SK-N-SH (cell line): ENCODE measurements around the gene NUDT12. TPM values are rescaled to one million over a fixed set of nuclear protein-coding genes. Genes with fewer than 3 reads are reported as not detected.

Source experiments
- CTCF ChIA-PET: fragments of 300-600, 350-600 bp; formaldehyde crosslinking; extraction: SDS; loops from one replicate; lab custom pipeline; 2021; lab: Yijun Ruan, JAX
- POLR2A ChIA-PET: fragments of 350-600 bp; sonication (Branson Sonifier 250); formaldehyde crosslinking; extraction: SDS; loops from one replicate; lab custom pipeline; 2020; ENCODE audit warnings: antibody characterized with exemption, inconsistent platforms; lab: Yijun Ruan, JAX
- DNase-seq: peaks from one replicate; pipeline ENCODE4 v3.0.0; 2012
- H2AFZ ChIP-seq: fragments of 200-600 bp; sonication (generic); 2 replicates; pipeline ENCODE4 v1.8.1; 2016; ENCODE audit warnings: antibody characterized with exemption, mild to moderate bottlenecking, low read depth
- H3F3A ChIP-seq: fragments of 200-600 bp; sonication (generic); replicated peaks from 2 replicates; pipeline ENCODE3; 2016; ENCODE audit warnings: antibody characterized with exemption, mild to moderate bottlenecking; ENCODE audit not compliant: insufficient read depth
- H3K27ac ChIP-seq, 2 experiments: fragments of 200-500 bp in 1 of 2; fragments of 200-600 bp in 1 of 2; sonication (Bioruptor generic) in 1 of 2; sonication (generic), shearing (Covaris generic) in 1 of 2; 2 replicates each; pipeline versions ENCODE4 v1.5.1 to v1.6.1; 2014 to 2016; ENCODE audit warnings: low read depth in 2 of 2, inconsistent platforms in 1 of 2, low read length in 1 of 2, mild to moderate bottlenecking in 1 of 2, mixed read lengths in 1 of 2
- H3K27me3 ChIP-seq: fragments of 200-600 bp; sonication (generic), shearing (Covaris generic); 2 replicates; pipeline ENCODE4 v1.6.1; 2016; ENCODE audit warnings: mixed run types; ENCODE audit not compliant: insufficient read depth
- H3K36me3 ChIP-seq, 2 experiments: fragments of 200-500 bp in 1 of 2; fragments of 200-600 bp in 1 of 2; sonication (Bioruptor generic) in 1 of 2; sonication (generic) in 1 of 2; replicated peaks in 1 of 2; 2 replicates each; pipeline versions ENCODE3 to v1.5.1; 2014 to 2016; ENCODE audit warnings: low read length in 1 of 2, mild to moderate bottlenecking in 1 of 2; ENCODE audit not compliant: insufficient read depth in 2 of 2, control insufficient read depth in 1 of 2
- H3K4me1 ChIP-seq, 2 experiments: fragments of 200-500 bp in 1 of 2; fragments of 200-600 bp in 1 of 2; sonication (Bioruptor generic) in 1 of 2; sonication (generic), shearing (Covaris generic) in 1 of 2; 2 replicates each; pipeline versions ENCODE4 v1.5.1 to v1.6.1; 2014 to 2016; ENCODE audit warnings: low read depth in 1 of 2, low read length in 1 of 2, mixed run types in 1 of 2; ENCODE audit not compliant: insufficient read depth in 2 of 2, control insufficient read depth in 1 of 2
- H3K4me2 ChIP-seq: fragments of 200-600 bp; sonication (generic), shearing (Covaris generic); 2 replicates; pipeline ENCODE4 v1.6.1; 2017; ENCODE audit warnings: mixed run types
- H3K4me3 ChIP-seq, 2 experiments: fragments of 200-500 bp in 1 of 2; fragments of 200-600 bp in 1 of 2; sonication (Bioruptor generic) in 1 of 2; sonication (generic), shearing (Covaris generic) in 1 of 2; 2 replicates each; pipeline versions ENCODE4 v1.5.1 to v1.8.1; 2014 to 2016; ENCODE audit warnings: low read depth in 2 of 2, inconsistent platforms in 1 of 2, low read length in 1 of 2, mild to moderate bottlenecking in 1 of 2, mixed read lengths in 1 of 2, moderate library complexity in 1 of 2
- H3K79me2 ChIP-seq: fragments of 200-600 bp; sonication (generic); 2 replicates; pipeline ENCODE4 v1.8.1; 2017; ENCODE audit warnings: mild to moderate bottlenecking; ENCODE audit not compliant: insufficient read depth
- H3K9ac ChIP-seq: fragments of 200-600 bp; sonication (generic); 2 replicates; pipeline ENCODE4 v1.6.1; 2017; ENCODE audit warnings: mixed run types
- H3K9me2 ChIP-seq: fragments of 200-600 bp; sonication (generic); 2 replicates; pipeline ENCODE4 v1.6.1; 2017; ENCODE audit warnings: mixed run types
- H3K9me3 ChIP-seq: fragments of 200-600 bp; sonication (generic); 2 replicates; pipeline ENCODE4 v1.6.1; 2017; ENCODE audit warnings: mixed run types, mild to moderate bottlenecking, moderate library complexity
- H4K20me1 ChIP-seq: fragments of 200-600 bp; sonication (generic); 2 replicates; pipeline ENCODE4 v1.6.1; 2017; ENCODE audit warnings: mild to moderate bottlenecking, mixed run types; ENCODE audit not compliant: insufficient read depth
- CHD2 ChIP-seq: fragments of 150-350 bp; IDR thresholded peaks from 2 replicates; pipeline ENCODE4 v1.6.1; 2018; ENCODE audit warnings: low read length; ENCODE audit not compliant: partially characterized antibody
- ELF1 ChIP-seq: IDR thresholded peaks from 2 replicates; pipeline ENCODE4 v1.4.0; 2012
- EP300 ChIP-seq, 2 experiments: IDR thresholded peaks; 2 replicates each; pipeline versions ENCODE4 v1.4.0 to v1.6.1; 2012; ENCODE audit warnings: borderline replicate concordance in 1 of 2, low read depth in 1 of 2, low read length in 1 of 2
- FOSL2 ChIP-seq: IDR thresholded peaks from 2 replicates; pipeline ENCODE4 v1.4.0; 2012; ENCODE audit warnings: low read depth, mild to moderate bottlenecking, moderate library complexity, borderline replicate concordance
- GABPA ChIP-seq: IDR thresholded peaks from 2 replicates; pipeline ENCODE4 v1.4.0; 2012; ENCODE audit warnings: low read depth, mild to moderate bottlenecking
- GATA2 ChIP-seq: sonication (generic); formaldehyde crosslinking; IDR thresholded peaks from 2 replicates; pipeline ENCODE4 v1.5.0; 2020; ENCODE audit warnings: mild to moderate bottlenecking, missing genetic modification reagents
- MEF2A ChIP-seq: IDR thresholded peaks from 2 replicates; pipeline ENCODE4 v1.4.0; 2012; ENCODE audit warnings: low read depth, borderline replicate concordance
- NFIC ChIP-seq: IDR thresholded peaks from 2 replicates; pipeline ENCODE4 v1.4.0; 2012; ENCODE audit warnings: borderline replicate concordance
- NRF1 ChIP-seq: IDR thresholded peaks from 2 replicates; pipeline ENCODE4 v1.6.1; 2012; ENCODE audit warnings: low read depth, mild to moderate bottlenecking, low read length
- POLR2AphosphoS5 ChIP-seq: IDR thresholded peaks from 2 replicates; pipeline ENCODE4 v1.6.1; 2012; ENCODE audit warnings: low read depth, low read length
- RCOR1 ChIP-seq: fragments of 150-350 bp; IDR thresholded peaks from 2 replicates; pipeline ENCODE4 v1.6.1; 2017; ENCODE audit warnings: antibody characterized with exemption, low read length
- RFX5 ChIP-seq: IDR thresholded peaks from 2 replicates; pipeline ENCODE4 v1.6.1; 2012; ENCODE audit warnings: mild to moderate bottlenecking, improper control_type of control experiment, low read length
- RXRA ChIP-seq: IDR thresholded peaks from 2 replicates; pipeline ENCODE4 v1.4.0; 2012; ENCODE audit warnings: low read depth, mild to moderate bottlenecking, borderline replicate concordance
- SIN3A ChIP-seq: IDR thresholded peaks from 2 replicates; pipeline ENCODE4 v1.6.1; 2012; ENCODE audit warnings: low read depth, mild to moderate bottlenecking, low read length, moderate library complexity, borderline replicate concordance
- TAF1 ChIP-seq: IDR thresholded peaks from 2 replicates; pipeline ENCODE4 v1.6.1; 2012; ENCODE audit warnings: low read depth, mild to moderate bottlenecking, low read length, moderate library complexity, borderline replicate concordance
- TCF12 ChIP-seq: IDR thresholded peaks from 2 replicates; pipeline ENCODE4 v1.4.0; 2012
- WGBS: methylation state at CpG from one replicate; pipeline ENCODE4 v1.1.6; 2017; ENCODE audit warnings: low lambda C conversion rate; 5-methylcytosine and 5-hydroxymethylcytosine counted together
- polyA plus RNA-seq, 3 experiments: library from polyadenylated mRNA; depleted of rRNA; stranded (reverse); fragments of >200 nt; gene quantifications; 2 replicates each; pipeline ENCODE4 v1.2.3, GENCODE V29; 2012
- TF ChIP-seq, protein P1 (sequence below): IDR thresholded peaks from 2 replicates; pipeline ENCODE4 v1.4.0; 2012; ENCODE audit warnings: low read depth, borderline replicate concordance
- TF ChIP-seq, protein P2 (sequence below): IDR thresholded peaks from 2 replicates; pipeline ENCODE4 v1.6.1; 2012; ENCODE audit warnings: mild to moderate bottlenecking, low read depth, low read length, moderate library complexity
- TF ChIP-seq, protein P3 (sequence below): IDR thresholded peaks from 2 replicates; pipeline ENCODE4 v1.4.0; 2012; ENCODE audit warnings: low read depth, borderline replicate concordance
- TF ChIP-seq, protein P4 (sequence below): IDR thresholded peaks from 2 replicates; pipeline ENCODE4 v1.4.0; 2012; ENCODE audit warnings: low read depth

Gene NUDT12
- polyA plus RNA-seq, 1 of the 3 experiments (the other 2 are of a cell fraction): 4.9 TPM

DNA sequence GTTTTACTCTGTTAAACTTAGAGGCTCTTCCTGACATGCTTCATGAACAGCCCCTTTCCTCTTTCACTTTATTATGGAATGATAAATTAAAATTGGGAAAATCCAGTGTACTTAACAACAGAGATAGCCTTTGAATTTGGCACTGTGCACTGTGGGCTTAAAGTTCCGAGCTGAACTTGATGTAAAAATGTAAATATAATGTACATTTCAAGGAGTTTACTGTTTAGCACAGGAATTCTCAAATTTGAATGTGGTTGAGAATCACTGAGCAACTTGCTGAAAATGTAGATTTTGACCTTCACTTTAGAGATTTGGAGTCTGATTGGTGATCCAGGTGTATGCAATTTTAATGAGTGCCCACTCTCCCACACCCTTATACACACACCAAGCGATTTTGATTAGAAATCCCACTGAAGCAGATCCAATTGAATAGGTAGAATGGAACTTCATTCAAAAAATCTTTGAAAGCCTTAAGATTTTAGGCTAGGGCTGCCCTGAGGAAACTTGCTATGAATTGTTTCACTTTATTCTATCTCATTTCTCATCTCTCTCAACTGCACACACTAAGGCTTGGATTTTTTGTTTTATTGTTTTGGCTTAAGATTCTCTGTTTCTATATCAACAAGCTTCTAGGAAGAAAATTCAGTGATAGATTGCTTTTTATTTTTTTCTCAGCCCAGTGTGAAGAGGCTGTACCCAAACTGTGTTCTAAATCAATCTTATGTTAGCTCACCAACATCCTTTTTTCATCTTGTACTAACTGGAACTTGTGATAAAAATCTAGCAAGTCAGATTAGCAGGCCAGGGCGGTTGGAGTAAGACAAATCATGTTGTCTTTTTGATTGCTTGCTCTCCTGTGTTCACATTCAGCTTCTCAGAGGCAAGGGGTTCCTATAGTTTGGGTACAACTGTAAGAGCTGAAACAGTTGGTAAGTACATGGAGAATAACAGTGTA, 22.9 kb downstream of the NUDT12 start:
- Histone ChIP-seq H3K9me3 (no peaks in the 10 kb centered on the region), H3K27me3 (no peaks in the 10 kb centered on the region), H4K20me1 (no peaks in the 10 kb centered on the region), H3K27ac (no peak overlapping the region), H2AFZ (no peak overlapping the region; the same call in 1 of the 2 replicates), H3K9ac (no peak overlapping the region), H3F3A (no peaks in the 10 kb centered on the region), H3K4me3 (no peak overlapping the region), H3K9me2 (no peaks in the 10 kb centered on the region), H3K4me1 (no peaks in the 10 kb centered on the region; a peak in 1 of 4 replicates), H3K36me3 (no peaks in the 10 kb centered on the region), H3K79me2 (no peaks in the 10 kb centered on the region), H3K4me2 (no peak overlapping the region)
- DNase-seq: no peak
- ChIA-PET CTCF (no interaction called here), POLR2A (no interaction called here)
- WGBS: 72% methylated on average over 3 of the region's 3 CpGs
- TF ChIP-seq NFIC: no peak
- TF ChIP-seq RFX5: no peak
- no peak for TF ChIP-seq MEF2A
- no peak for TF ChIP-seq CHD2
- no peak for TF ChIP-seq GABPA
- no peak for TF ChIP-seq SIN3A
- TF ChIP-seq RXRA: no peak

DNA sequence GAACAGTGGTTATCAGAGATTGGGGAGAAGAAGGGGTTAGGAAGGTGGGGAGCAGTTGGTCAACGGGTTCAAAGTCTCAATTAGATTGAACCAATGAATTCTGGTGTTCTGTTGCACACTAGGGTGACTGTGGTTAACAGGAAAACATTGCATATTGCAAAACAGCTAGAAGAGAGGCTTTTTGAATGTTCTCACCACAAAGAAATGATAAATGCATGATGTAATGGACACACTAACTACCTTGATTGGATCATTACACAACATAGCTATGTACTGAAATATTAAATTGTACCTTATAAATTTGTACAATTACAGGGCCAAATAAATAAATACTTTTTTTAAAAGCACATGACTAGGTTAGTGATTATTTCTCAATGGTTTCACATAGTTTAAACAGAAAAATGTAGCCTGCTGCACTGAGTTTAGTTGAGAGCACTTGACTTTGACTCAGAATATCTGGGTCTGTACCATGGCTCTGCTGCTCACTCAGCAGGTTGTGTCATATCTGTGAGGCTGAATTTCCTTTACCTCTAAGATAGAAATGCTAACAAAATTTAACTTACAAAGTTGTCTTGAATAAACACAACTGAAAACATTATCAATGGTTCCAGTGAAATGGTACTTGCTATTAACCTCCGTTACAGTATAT, 30.4 kb downstream of the NUDT12 start:
- Histone ChIP-seq H3K9me3 (no peaks in the 10 kb centered on the region), H3F3A (no peaks in the 10 kb centered on the region)
- TF ChIP-seq ELF1 (no peak), RCOR1 (no peak), SIN3A (no peak), FOSL2 (no peak), MEF2A (no peak), GATA2 (CRISPR knock-in tag) (no peak), NRF1 (no peak), GABPA (no peak), TCF12 (no peak), POLR2AphosphoS5 (no peak), NFIC (no peak), EP300 (IDR thresholded peaks at IDR 0.05; ENCODE audit: borderline replicate concordance in 1 of 2, low read depth in 1 of 2, low read length in 1 of 2) (no peak), TAF1 (no peak)
- TF ChIP-seq, protein P1, sequence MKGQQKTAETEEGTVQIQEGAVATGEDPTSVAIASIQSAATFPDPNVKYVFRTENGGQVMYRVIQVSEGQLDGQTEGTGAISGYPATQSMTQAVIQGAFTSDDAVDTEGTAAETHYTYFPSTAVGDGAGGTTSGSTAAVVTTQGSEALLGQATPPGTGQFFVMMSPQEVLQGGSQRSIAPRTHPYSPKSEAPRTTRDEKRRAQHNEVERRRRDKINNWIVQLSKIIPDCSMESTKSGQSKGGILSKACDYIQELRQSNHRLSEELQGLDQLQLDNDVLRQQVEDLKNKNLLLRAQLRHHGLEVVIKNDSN: no peak
- TF ChIP-seq, protein P2, sequence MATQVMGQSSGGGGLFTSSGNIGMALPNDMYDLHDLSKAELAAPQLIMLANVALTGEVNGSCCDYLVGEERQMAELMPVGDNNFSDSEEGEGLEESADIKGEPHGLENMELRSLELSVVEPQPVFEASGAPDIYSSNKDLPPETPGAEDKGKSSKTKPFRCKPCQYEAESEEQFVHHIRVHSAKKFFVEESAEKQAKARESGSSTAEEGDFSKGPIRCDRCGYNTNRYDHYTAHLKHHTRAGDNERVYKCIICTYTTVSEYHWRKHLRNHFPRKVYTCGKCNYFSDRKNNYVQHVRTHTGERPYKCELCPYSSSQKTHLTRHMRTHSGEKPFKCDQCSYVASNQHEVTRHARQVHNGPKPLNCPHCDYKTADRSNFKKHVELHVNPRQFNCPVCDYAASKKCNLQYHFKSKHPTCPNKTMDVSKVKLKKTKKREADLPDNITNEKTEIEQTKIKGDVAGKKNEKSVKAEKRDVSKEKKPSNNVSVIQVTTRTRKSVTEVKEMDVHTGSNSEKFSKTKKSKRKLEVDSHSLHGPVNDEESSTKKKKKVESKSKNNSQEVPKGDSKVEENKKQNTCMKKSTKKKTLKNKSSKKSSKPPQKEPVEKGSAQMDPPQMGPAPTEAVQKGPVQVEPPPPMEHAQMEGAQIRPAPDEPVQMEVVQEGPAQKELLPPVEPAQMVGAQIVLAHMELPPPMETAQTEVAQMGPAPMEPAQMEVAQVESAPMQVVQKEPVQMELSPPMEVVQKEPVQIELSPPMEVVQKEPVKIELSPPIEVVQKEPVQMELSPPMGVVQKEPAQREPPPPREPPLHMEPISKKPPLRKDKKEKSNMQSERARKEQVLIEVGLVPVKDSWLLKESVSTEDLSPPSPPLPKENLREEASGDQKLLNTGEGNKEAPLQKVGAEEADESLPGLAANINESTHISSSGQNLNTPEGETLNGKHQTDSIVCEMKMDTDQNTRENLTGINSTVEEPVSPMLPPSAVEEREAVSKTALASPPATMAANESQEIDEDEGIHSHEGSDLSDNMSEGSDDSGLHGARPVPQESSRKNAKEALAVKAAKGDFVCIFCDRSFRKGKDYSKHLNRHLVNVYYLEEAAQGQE: no peak
- TF ChIP-seq, protein P3, sequence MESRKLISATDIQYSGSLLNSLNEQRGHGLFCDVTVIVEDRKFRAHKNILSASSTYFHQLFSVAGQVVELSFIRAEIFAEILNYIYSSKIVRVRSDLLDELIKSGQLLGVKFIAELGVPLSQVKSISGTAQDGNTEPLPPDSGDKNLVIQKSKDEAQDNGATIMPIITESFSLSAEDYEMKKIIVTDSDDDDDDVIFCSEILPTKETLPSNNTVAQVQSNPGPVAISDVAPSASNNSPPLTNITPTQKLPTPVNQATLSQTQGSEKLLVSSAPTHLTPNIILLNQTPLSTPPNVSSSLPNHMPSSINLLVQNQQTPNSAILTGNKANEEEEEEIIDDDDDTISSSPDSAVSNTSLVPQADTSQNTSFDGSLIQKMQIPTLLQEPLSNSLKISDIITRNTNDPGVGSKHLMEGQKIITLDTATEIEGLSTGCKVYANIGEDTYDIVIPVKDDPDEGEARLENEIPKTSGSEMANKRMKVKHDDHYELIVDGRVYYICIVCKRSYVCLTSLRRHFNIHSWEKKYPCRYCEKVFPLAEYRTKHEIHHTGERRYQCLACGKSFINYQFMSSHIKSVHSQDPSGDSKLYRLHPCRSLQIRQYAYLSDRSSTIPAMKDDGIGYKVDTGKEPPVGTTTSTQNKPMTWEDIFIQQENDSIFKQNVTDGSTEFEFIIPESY: no peak
- TF ChIP-seq, protein P4, sequence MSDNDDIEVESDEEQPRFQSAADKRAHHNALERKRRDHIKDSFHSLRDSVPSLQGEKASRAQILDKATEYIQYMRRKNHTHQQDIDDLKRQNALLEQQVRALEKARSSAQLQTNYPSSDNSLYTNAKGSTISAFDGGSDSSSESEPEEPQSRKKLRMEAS: no peak
- TF ChIP-seq, all 33 proteins: peak for 0
- no peaks in the 10 kb centered on the region for H4K20me1 ChIP-seq
- H3K27ac ChIP-seq: no peak overlapping the region
- H3K27me3 ChIP-seq: no peaks in the 10 kb centered on the region
- H3K36me3 ChIP-seq: no peaks in the 10 kb centered on the region
- ChIA-PET CTCF (no interaction called here), POLR2A (no interaction called here)
- no peak for DNase-seq
- H3K4me3 ChIP-seq: no peak overlapping the region
- H3K9ac ChIP-seq: no peak overlapping the region
- H3K79me2 ChIP-seq: no peaks in the 10 kb centered on the region
- H3K4me1 ChIP-seq: no peaks in the 10 kb centered on the region
- H3K4me2 ChIP-seq: no peak overlapping the region
- WGBS: 62% methylated on average over 2 of the region's 2 CpGs
- no peak overlapping the region for H2AFZ ChIP-seq
- H3K9me2 ChIP-seq: no peaks in the 10 kb centered on the region
